Measurements from ENCODE around the gene ZBTB3.
"Not testable (repeated sequence)": the region's sequence is repeated elsewhere in the genome, so short reads cannot be mapped to it uniquely, and the experiment has no call there.

ZBTB3 gene

DNA sequence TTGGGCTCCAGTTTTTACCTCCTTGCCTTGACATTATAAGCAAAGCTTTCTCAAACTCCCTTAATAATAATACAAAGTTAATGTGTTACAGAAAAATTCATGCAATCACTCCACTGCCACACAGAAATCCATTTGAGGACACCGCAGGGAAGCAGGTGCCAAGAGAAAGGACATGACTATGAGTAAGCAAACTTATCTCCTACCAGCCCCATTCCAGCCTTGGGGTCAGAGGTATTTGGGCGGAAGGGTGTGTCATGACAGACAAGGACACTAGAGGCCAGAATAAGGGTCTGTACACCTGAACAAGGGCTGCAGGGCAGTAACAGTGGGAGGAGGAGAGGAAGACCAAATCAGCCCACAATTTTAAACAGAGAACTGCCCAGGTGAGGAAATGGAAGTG lies 40.6 kb downstream of the ZBTB3 start:
- DNase-seq, result no peak

DNA sequence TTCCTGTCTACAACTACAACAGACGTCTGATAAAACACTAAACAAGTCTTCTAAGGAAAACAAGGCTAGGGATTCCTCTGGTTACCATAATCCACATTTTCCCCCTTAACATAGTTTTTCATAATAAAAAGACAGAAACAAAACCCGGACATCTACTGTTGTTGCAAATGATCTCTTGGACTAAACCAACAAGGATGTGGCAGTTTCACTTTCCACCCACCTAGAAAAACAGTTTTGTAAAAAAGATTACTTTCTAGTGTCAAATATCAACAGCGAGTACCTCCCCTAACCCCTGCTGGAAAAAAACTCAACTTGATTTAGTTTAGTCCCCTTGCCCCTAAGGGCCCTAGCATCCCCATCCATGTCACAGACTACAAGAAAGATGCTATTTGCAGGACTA lies 41.1 kb downstream of the ZBTB3 start:
- no peak for DNase-seq

GRCh38 chr11:62712276-62712812 lies 41.6 kb downstream of the ZBTB3 start:
- DNase-seq, result no peak

GRCh38 chr11:62710001-62710345 lies 44.0 kb downstream of the ZBTB3 start:
- no peak for DNase-seq

- DNase-seq, result peak; percentile 87 to 97 (median 96)
Observed at GRCh38 chr11:62709247-62710000, 44.5 kb downstream of the ZBTB3 start.

GRCh38 chr11:62708793-62709192 lies 45.2 kb downstream of the ZBTB3 start:
- DNase-seq, result peak in 3 of 6 experiments; percentile 29 to 65 (median 49)

GRCh38 chr11:62708392-62708791 lies 45.6 kb downstream of the ZBTB3 start:
- no peak for DNase-seq

- no peak for DNase-seq
Observed at GRCh38 chr11:62707277-62707861, 46.6 kb downstream of the ZBTB3 start, which contains the start of the genes BSCL2 and GNG3. Gene BSCL2, minus strand, starts transcription at chr11:62707424. Its CDS starts 229 bp downstream, at chr11:62707195. Gene GNG3, plus strand, starts transcription at chr11:62707676. Its CDS starts 620 bp downstream, at chr11:62708296.

GRCh38 chr11:62706850-62707247 lies 47.1 kb downstream of the ZBTB3 start:
- no peak for DNase-seq

DNA sequence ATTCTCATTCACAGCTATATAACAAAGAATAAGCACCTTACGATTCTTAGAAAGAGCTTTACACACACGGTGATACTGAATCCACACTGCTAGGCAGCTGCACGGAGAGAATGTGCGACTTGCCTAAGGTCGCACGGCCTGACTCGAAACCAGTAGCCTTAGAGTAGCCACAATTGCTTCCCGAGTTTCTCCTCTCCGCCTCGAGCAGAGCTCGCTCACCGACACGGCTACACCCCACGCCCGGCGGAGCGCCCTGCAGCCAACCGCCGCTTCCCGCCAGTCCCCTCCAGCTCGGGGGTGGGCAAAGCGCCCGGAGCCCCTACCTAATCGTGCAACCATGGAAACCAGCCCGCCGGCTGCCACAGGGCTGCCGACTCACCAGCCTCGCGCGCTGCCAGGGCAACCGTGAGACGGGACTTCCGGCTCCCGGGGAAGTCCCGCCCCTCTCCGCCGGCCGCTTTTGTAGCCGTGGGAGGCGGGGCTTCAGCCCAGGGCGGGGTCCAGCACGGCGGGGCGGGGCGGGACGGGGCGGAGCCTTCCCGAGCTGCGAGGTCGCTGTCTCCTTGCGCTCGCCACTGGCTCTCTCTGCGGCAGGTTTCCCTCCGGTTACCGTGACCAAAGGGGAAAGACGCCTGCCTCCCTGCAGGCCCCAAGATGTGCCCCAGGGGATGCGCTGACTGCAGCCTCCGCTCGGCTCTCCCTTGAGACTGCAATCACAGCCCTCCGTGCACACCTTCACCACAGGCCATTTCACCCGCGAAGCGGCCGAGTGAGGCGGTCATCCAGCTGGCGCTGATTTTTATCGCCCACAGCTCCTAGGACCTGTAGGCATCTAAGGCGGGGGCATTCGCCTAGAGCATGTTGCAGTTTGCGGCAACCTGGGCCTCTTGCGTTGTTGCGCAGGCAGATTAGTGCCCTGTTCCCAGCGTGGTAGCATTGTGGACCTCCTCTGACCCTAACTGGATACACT lies 47.8 kb downstream of the ZBTB3 start:
- DNase-seq, result peak; percentile 83 to 94 (median 91)

DNA sequence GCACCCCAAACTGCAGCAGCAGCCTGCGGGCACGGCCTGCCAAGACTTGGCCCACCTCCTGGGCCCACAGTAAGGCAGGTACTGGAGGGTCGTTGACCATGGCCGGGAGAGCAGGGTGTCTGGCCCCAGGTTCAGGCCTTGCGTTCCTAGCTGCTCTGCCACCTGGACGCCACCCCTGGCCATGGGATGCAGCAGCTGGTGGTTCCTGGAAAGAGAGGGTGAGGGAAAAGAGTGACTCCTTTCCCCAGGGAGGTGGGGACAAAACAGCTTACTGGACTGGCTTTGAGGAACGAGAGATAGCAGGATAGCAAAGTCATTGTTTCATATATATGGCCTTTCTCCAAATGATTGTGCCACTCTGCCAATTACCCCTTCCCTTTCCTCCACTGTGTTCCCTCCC lies 48.5 kb downstream of the ZBTB3 start:
- DNase-seq, result no peak

DNA sequence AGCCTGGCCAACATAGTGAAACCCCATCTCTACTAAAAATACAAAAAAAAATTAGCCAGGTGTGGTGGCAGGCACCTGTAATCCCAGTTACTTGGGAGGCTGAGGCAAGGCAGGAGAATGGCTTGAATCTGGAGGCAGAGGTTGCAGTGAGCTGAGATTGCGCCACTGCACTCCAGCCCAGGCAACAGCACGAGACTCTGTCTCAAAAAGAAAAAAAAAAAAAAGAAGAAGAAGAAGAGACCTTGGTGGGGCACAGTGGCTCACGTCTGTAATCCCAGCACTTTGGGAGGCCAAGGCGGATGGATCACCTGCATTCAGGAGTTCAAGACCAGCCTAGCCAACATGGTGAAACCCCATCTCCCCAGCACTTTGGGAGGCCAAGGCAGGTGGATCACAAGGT lies 50.0 kb downstream of the ZBTB3 start:
- DNase-seq, result not testable (repeated sequence)

DNA sequence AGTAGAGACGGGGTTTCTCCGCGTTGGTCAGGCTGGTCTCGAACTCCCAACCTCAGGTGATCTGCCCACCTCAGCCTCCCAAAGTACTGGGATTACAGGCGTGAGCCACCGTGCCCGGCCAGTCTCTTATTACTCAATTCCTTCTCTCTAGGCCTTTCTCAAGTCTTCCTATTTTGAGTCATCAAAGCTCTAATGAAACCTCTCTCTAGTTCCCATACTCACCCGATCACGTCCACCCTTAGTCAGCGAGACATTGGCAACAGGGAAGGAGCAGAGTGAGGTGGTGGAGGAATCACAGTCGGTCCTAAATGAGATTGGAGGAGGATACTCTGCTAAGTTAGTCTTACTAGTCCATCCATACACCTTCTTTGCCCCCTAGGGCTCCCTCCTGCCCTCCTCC lies 51.7 kb downstream of the ZBTB3 start:
- DNase-seq, result no peak

All from stimulated activated naive CD4-positive, alpha-beta T cell (primary cell).